Loucy (cell line): ENCODE data around the gene PPP1R2B.

Experiments
- H2AFZ ChIP-seq: fragments of 200-600 bp; sonication (generic); 2 replicates; pipeline ENCODE4 v1.6.0; 2016; ENCODE audit warnings: antibody characterized with exemption, mild to moderate bottlenecking, low read length, moderate library complexity
- H3F3A ChIP-seq: fragments of 200-600 bp; 2 replicates; pipeline ENCODE4 v1.6.0; 2016; ENCODE audit warnings: antibody characterized with exemption, low read depth, mild to moderate bottlenecking
- H3K27me3 ChIP-seq: fragments of 200-600 bp; sonication (generic); 2 replicates; pipeline ENCODE4 v1.6.1; 2014; ENCODE audit warnings: low read length, mild to moderate bottlenecking; ENCODE audit not compliant: insufficient read depth, poor library complexity, severe bottlenecking
- H3K36me3 ChIP-seq: fragments of 200-600 bp; sonication (generic); 2 replicates; pipeline ENCODE4 v1.6.1; 2016; ENCODE audit warnings: low read length; ENCODE audit not compliant: insufficient read depth
- H3K4me1 ChIP-seq: fragments of 200-600 bp; sonication (generic); 2 replicates; pipeline ENCODE4 v1.5.1; 2014; ENCODE audit warnings: low read length, mild to moderate bottlenecking; ENCODE audit not compliant: insufficient read depth, poor library complexity, severe bottlenecking
- H3K4me2 ChIP-seq: fragments of 200-600 bp; sonication (generic); 2 replicates; pipeline ENCODE4 v1.6.0; 2014; ENCODE audit warnings: antibody characterized with exemption, low read length, low read depth, mild to moderate bottlenecking; ENCODE audit not compliant: poor library complexity, severe bottlenecking
- H3K4me3 ChIP-seq: fragments of 200-600 bp; sonication (generic); 2 replicates; pipeline ENCODE4 v1.5.1; 2014; ENCODE audit warnings: low read length, mild to moderate bottlenecking, mixed read lengths; ENCODE audit not compliant: poor library complexity, severe bottlenecking
- H3K79me2 ChIP-seq: fragments of 200-600 bp; sonication (generic); 2 replicates; pipeline ENCODE4 v1.6.1; 2014; ENCODE audit warnings: low read length; ENCODE audit not compliant: insufficient read depth
- H3K9ac ChIP-seq: fragments of 200-600 bp; sonication (generic); 2 replicates; pipeline ENCODE4 v1.6.0; 2014; ENCODE audit warnings: mild to moderate bottlenecking, low read depth, low read length, moderate library complexity; ENCODE audit not compliant: poor library complexity, severe bottlenecking
- H3K9me2 ChIP-seq: fragments of 200-600 bp; sonication (generic); replicated peaks from 2 replicates; pipeline ENCODE4 v1.6.1; 2016; ENCODE audit warnings: low read depth, low read length, mixed read lengths
- H3K9me3 ChIP-seq: fragments of 200-600 bp; sonication (generic); 2 replicates; pipeline ENCODE4 v1.6.1; 2014; ENCODE audit warnings: mild to moderate bottlenecking, antibody characterized with exemption, low read length, low read depth; ENCODE audit not compliant: insufficient read depth
- H4K20me1 ChIP-seq: fragments of 200-600 bp; sonication (generic); 2 replicates; pipeline ENCODE4 v1.6.0; 2014; ENCODE audit warnings: antibody characterized with exemption, low read length, mild to moderate bottlenecking; ENCODE audit not compliant: insufficient read depth, poor library complexity, severe bottlenecking
- CTCF ChIP-seq: fragments of 200-600 bp; sonication (generic); conservative IDR thresholded peaks from 2 replicates; pipeline ENCODE4 v1.5.1; 2014; ENCODE audit warnings: mild to moderate bottlenecking, antibody characterized with exemption, low read length
- EZH2phosphoT487 ChIP-seq: fragments of 200-600 bp; IDR thresholded peaks from 2 replicates; pipeline ENCODE4 v1.6.1; 2018; ENCODE audit warnings: antibody characterized with exemption, mild to moderate bottlenecking, moderate library complexity, borderline replicate concordance

Gene PPP1R2B

DNA sequence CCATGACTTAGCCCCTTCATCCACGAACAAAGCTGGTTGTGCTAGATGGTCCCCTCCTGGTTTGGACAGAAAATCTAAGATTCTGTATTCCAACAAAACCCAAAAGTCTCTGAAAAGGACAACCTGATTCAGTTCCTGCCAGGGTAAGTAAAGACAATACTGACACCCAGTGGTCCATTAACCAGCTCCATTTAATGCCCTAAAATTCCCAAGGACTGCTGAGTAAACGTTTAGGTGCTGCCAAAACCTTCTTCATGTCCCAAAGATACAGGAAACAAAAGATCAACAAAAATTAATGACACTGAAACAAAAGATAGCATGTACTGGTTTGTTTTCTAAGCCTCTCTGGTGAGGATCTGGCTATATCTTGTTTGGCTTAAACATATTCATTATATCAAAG is 25.3 kb upstream of the PPP1R2B start:
- TF ChIP-seq EZH2phosphoT487 (no peak), CTCF (peak; percentile 53)

GRCh38 chr5:156825688-156826087 is 24.4 kb upstream of the PPP1R2B start:
- no peaks in the 10 kb centered on the region for H4K20me1 ChIP-seq
- peak overlapping the region; percentile 51 for H2AFZ ChIP-seq
- no peaks in the 10 kb centered on the region for H3K79me2 ChIP-seq
- TF ChIP-seq EZH2phosphoT487 (no peak), CTCF (no peak)
- H3K27me3 ChIP-seq = no peaks in the 10 kb centered on the region
- no peak overlapping the region for H3K4me3 ChIP-seq
- H3K9ac ChIP-seq = no peak overlapping the region
- no peak overlapping the region for H3K4me2 ChIP-seq
- H3K9me3 ChIP-seq = no peaks in the 10 kb centered on the region
- no peaks in the 10 kb centered on the region for H3K36me3 ChIP-seq
- no peaks in the 10 kb centered on the region for H3F3A ChIP-seq
- H3K9me2 ChIP-seq = no peaks in the 10 kb centered on the region
- H3K4me1 ChIP-seq = no peaks in the 10 kb centered on the region

More for the DNA sequence above, 25.3 kb upstream of the PPP1R2B start:
- H3F3A ChIP-seq = no peaks in the 10 kb centered on the region
- no peak overlapping the region for H3K4me3 ChIP-seq
- H3K36me3 ChIP-seq = no peaks in the 10 kb centered on the region
- no peaks in the 10 kb centered on the region for H3K27me3 ChIP-seq
- H3K4me1 ChIP-seq = no peaks in the 10 kb centered on the region
- H3K79me2 ChIP-seq = no peaks in the 10 kb centered on the region
- H3K9me3 ChIP-seq = no peaks in the 10 kb centered on the region
- no peaks in the 10 kb centered on the region for H4K20me1 ChIP-seq
- H3K9ac ChIP-seq = no peak overlapping the region
- H2AFZ ChIP-seq = 0 out of 2 replicates have a peak overlapping the region, but pooled peaks have one; percentile 52
- H3K9me2 ChIP-seq = no peaks in the 10 kb centered on the region
- H3K4me2 ChIP-seq = no peak overlapping the region

- Histone ChIP-seq H3K27me3 (no peaks in the 10 kb centered on the region), H3K79me2 (no peaks in the 10 kb centered on the region), H3K9me3 (no peaks in the 10 kb centered on the region), H3K9ac (no peak overlapping the region), H3K4me1 (no peaks in the 10 kb centered on the region), H2AFZ (peak overlapping the region; percentile 51), H3K9me2 (no peaks in the 10 kb centered on the region), H3K4me2 (no peak overlapping the region), H3K36me3 (no peaks in the 10 kb centered on the region), H4K20me1 (no peaks in the 10 kb centered on the region), H3K4me3 (no peak overlapping the region), H3F3A (no peaks in the 10 kb centered on the region)
- no peak for TF ChIP-seq EZH2phosphoT487
- no peak for TF ChIP-seq CTCF
Observed at GRCh38 chr5:156826150-156826549, 23.9 kb upstream of the PPP1R2B start.
